Measurements from ENCODE around the gene VPS13C.

VPS13C gene

GRCh38 chr15:61828860-61829513 is 231.3 kb downstream of the VPS13C start:
- Histone ChIP-seq H3K4me3 (ENCODE audit: low read depth, low read length) (no peak overlapping the region), H3K9me3 (no peaks in the 10 kb centered on the region), H3K4me1 (peaks cover 14% of the 10 kb centered on the region), H3K27me3 (no peaks in the 10 kb centered on the region), H3K36me3 (no peaks in the 10 kb centered on the region)
- no peak for TF ChIP-seq CTCF (IDR thresholded peaks at IDR 0.05; ENCODE audit: low read depth, low read length)
- no peak for DNase-seq

GRCh38 chr15:61828008-61828407 is 232.2 kb downstream of the VPS13C start:
- Histone ChIP-seq H3K4me3 (ENCODE audit: low read depth, low read length) (no peak overlapping the region), H3K4me1 (peaks cover 14% of the 10 kb centered on the region), H3K9me3 (no peaks in the 10 kb centered on the region), H3K27me3 (no peaks in the 10 kb centered on the region), H3K36me3 (no peaks in the 10 kb centered on the region)
- peak; percentile 48 for TF ChIP-seq CTCF (IDR thresholded peaks at IDR 0.05; ENCODE audit: low read depth, low read length)
- peak; percentile 40 for DNase-seq

- no peaks in the 10 kb centered on the region for H3K36me3 ChIP-seq
- no peaks in the 10 kb centered on the region for H3K9me3 ChIP-seq
- peaks cover 14% of the 10 kb centered on the region for H3K4me1 ChIP-seq
- H3K4me3 ChIP-seq (ENCODE audit: low read depth, low read length) = no peak overlapping the region
- no peak for TF ChIP-seq CTCF (IDR thresholded peaks at IDR 0.05; ENCODE audit: low read depth, low read length)
- no peaks in the 10 kb centered on the region for H3K27me3 ChIP-seq
- no peak for DNase-seq
These were observed 233.1 kb downstream of the VPS13C start for GRCh38 chr15:61827131-61827530.

- TF ChIP-seq CTCF (IDR thresholded peaks at IDR 0.05; ENCODE audit: low read depth, low read length) = no peak
These were observed 236.0 kb downstream of the VPS13C start for GRCh38 chr15:61824291-61824690.

GRCh38 chr15:61822511-61822910 is 237.7 kb downstream of the VPS13C start:
- Histone ChIP-seq H3K27me3 (no peaks in the 10 kb centered on the region), H3K4me3 (ENCODE audit: low read depth, low read length) (no peak overlapping the region), H3K9me3 (no peaks in the 10 kb centered on the region), H3K4me1 (no peaks in the 10 kb centered on the region), H3K36me3 (no peaks in the 10 kb centered on the region)
- no peak for DNase-seq
- TF ChIP-seq CTCF (IDR thresholded peaks at IDR 0.05; ENCODE audit: low read depth, low read length) = no peak

More at GRCh38 chr15:61824291-61824690, 236.0 kb downstream of the VPS13C start:
- Histone ChIP-seq H3K9me3 (no peaks in the 10 kb centered on the region), H3K36me3 (no peaks in the 10 kb centered on the region), H3K27me3 (no peaks in the 10 kb centered on the region), H3K4me1 (no peaks in the 10 kb centered on the region), H3K4me3 (ENCODE audit: low read depth, low read length) (no peak overlapping the region)
- no peak for DNase-seq

- Histone ChIP-seq H3K27me3 (no peaks in the 10 kb centered on the region), H3K4me1 (no peaks in the 10 kb centered on the region), H3K9me3 (no peaks in the 10 kb centered on the region), H3K36me3 (no peaks in the 10 kb centered on the region), H3K4me3 (ENCODE audit: low read depth, low read length) (no peak overlapping the region)
- TF ChIP-seq CTCF (IDR thresholded peaks at IDR 0.05; ENCODE audit: low read depth, low read length) = no peak
- DNase-seq = no peak
These were observed 239.3 kb downstream of the VPS13C start for GRCh38 chr15:61820951-61821350.
